ENCODE measurements around the gene GLRA2. TPM values are rescaled to one million over a fixed set of nuclear protein-coding genes. Genes with fewer than 3 reads are reported as not detected.
"Not testable (repeated sequence)": the region's sequence is repeated elsewhere in the genome, so short reads cannot be mapped to it uniquely, and the experiment has no call there.

GLRA2 gene
- total RNA-seq, 1 donor from 2014 or later, result 1.6 TPM

DNA sequence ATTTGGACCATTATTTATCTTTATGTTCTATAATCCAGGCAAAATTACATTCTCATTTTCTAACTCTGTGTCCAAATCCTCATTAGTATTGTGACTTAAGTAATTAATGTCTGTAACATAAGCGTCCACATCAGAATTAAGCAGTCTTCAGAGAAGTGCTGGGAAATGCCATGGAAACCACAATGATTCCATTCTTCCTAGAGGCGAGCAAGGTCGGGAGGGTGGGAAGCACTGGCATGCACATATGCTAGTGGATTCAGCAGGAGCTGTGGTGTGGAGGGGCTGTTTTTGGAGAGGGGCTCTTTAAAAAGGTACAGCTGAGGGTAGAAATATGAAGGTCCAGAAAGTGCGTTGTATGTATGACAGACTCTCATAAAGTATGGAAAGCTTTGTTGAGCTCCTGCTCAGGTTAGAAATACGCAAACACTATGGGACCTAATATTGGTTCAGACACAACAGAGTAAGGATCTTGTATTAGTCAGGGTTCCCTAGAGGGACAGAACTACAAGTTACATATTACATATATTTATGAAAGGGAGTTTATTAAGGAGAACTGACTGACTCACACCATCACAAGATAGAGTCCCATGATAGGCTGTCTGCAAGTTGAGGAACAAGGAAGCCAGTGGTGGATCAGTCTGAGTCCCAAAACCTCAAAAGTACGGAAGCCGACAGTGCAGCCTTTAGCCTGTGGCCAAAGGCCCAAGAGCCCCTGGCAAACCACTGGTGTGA lies 61.5 kb downstream of the GLRA2 start:
- TF ChIP-seq CTCF (conservative IDR thresholded peaks at IDR 0.05), result no peak
- peaks cover 4% of the 10 kb centered on the region for H3K9me3 Mint-ChIP-seq
- no peak for DNase-seq (ENCODE audit: extremely low spot score, unreplicated experiment)
- no peaks in the 10 kb centered on the region for H3K4me1 Mint-ChIP-seq (ENCODE audit: unreplicated experiment)
- H3K36me3 Mint-ChIP-seq, result no peaks in the 10 kb centered on the region
- no peak overlapping the region for H3K27ac Mint-ChIP-seq
- H3K4me3 Mint-ChIP-seq, result no peak overlapping the region
- no peaks in the 10 kb centered on the region for H3K27me3 Mint-ChIP-seq

DNA sequence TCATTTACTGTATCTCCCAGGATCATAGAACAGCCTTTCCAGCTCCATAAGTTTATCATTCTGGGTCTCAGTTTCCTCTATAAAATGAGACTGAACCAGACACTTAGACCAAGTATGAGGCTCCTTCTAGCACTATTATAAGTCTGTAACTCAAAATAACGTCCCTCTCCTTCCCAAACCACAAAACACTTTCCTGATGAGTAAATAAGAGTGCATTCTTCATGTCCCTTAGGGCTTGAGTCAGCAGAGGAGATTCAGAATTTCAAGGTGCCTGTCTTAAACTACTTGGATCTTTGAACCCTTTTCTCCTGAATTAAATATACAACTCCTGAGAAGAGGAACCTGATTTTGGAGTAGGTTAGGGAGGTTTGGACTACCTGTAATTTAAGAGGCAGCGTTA lies 62.6 kb downstream of the GLRA2 start:
- no peak for TF ChIP-seq CTCF (conservative IDR thresholded peaks at IDR 0.05)
- no peak for DNase-seq (ENCODE audit: extremely low spot score, unreplicated experiment)
- no peaks in the 10 kb centered on the region for H3K36me3 Mint-ChIP-seq
- peaks cover 4% of the 10 kb centered on the region for H3K9me3 Mint-ChIP-seq
- H3K4me3 Mint-ChIP-seq, result no peak overlapping the region
- H3K27me3 Mint-ChIP-seq, result no peaks in the 10 kb centered on the region
- no peaks in the 10 kb centered on the region for H3K4me1 Mint-ChIP-seq (ENCODE audit: unreplicated experiment)
- no peak overlapping the region for H3K27ac Mint-ChIP-seq

DNA sequence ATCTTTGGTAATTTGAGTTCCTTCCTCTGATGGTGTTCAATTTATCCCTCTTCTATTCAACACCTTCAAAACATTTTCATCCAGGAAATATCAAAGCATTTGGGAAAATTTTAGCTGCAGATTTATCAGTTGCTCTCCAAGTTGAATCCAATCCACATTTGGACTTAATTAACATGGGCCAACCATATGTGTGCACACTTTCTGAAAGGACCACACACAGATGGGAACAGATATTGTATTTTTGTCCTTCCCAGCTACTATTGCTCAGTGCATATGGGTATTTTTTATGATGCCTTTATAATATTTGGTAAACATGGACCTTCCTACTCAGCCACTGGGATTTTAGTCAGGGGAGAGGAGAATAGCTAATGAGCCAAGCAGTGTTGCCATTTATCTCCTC lies 65.2 kb downstream of the GLRA2 start:
- no peaks in the 10 kb centered on the region for H3K4me1 Mint-ChIP-seq (ENCODE audit: unreplicated experiment)
- DNase-seq (ENCODE audit: extremely low spot score, unreplicated experiment), result no peak

DNA sequence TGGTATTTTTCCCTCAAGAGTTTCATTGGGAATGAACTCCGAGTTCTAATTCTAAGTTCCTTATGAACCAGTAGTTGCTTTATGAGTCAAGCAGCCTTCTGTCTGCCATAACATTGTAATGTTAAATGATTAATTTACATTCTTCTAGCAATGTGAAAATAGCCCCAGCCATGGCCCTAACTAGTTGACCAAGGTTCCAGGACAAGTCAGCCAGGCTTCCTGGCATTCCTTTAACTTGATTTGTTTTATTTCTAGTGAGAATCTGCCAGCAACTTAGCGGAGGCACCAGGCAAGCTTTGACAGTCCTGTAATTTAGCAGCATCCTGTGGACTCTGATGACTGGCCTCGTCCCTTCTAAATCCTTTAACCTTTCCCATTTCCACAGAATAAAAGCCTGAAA lies 69.0 kb downstream of the GLRA2 start:
- no peak overlapping the region for H3K4me3 Mint-ChIP-seq
- TF ChIP-seq CTCF (conservative IDR thresholded peaks at IDR 0.05), result no peak
- DNase-seq (ENCODE audit: extremely low spot score, unreplicated experiment), result no peak
- peaks cover 7% of the 10 kb centered on the region for H3K9me3 Mint-ChIP-seq
- H3K27ac Mint-ChIP-seq, result no peak overlapping the region
- no peaks in the 10 kb centered on the region for H3K4me1 Mint-ChIP-seq (ENCODE audit: unreplicated experiment)
- H3K27me3 Mint-ChIP-seq, result no peaks in the 10 kb centered on the region
- no peaks in the 10 kb centered on the region for H3K36me3 Mint-ChIP-seq

More for the DNA sequence above, 65.2 kb downstream of the GLRA2 start:
- Mint-ChIP-seq H3K9me3 (no peaks in the 10 kb centered on the region), H3K27me3 (no peaks in the 10 kb centered on the region), H3K27ac (no peak overlapping the region), H3K36me3 (no peaks in the 10 kb centered on the region), H3K4me3 (no peak overlapping the region)
- no peak for TF ChIP-seq CTCF (conservative IDR thresholded peaks at IDR 0.05)

- no peak for TF ChIP-seq CTCF (conservative IDR thresholded peaks at IDR 0.05)
- H3K4me1 Mint-ChIP-seq (ENCODE audit: unreplicated experiment), result no peaks in the 10 kb centered on the region
- H3K27me3 Mint-ChIP-seq, result no peaks in the 10 kb centered on the region
- H3K27ac Mint-ChIP-seq, result no peak overlapping the region
- H3K36me3 Mint-ChIP-seq, result no peaks in the 10 kb centered on the region
- H3K4me3 Mint-ChIP-seq, result no peak overlapping the region
- DNase-seq (ENCODE audit: extremely low spot score, unreplicated experiment), result no peak
- no peaks in the 10 kb centered on the region for H3K9me3 Mint-ChIP-seq
These were observed 78.2 kb downstream of the GLRA2 start for GRCh38 chrX:14607446-14607985.

GRCh38 chrX:14612450-14612849 lies 83.1 kb downstream of the GLRA2 start:
- H3K9me3 Mint-ChIP-seq; H3K36me3 Mint-ChIP-seq; H3K4me3 Mint-ChIP-seq; H3K27me3 Mint-ChIP-seq; H3K27ac Mint-ChIP-seq; H3K4me1 Mint-ChIP-seq (ENCODE audit: unreplicated experiment); DNase-seq (ENCODE audit: extremely low spot score, unreplicated experiment): not testable (repeated sequence)

Data from type B pancreatic cell (in vitro differentiated cells).